Measurements from ENCODE around the gene ATPAF2.

ATPAF2 gene

GRCh38 chr17:17988427-17988945, 50.5 kb downstream of the ATPAF2 start:
- no peak for DNase-seq (ENCODE audit: low read depth)
- TF ChIP-seq CTCF (IDR thresholded peaks at IDR 0.05; ENCODE audit: insufficient read depth, low read depth, low read length, missing control alignments): no peak

GRCh38 chr17:17987901-17988300, 51.1 kb downstream of the ATPAF2 start:
- no peak for DNase-seq (ENCODE audit: low read depth)
- no peak for TF ChIP-seq CTCF (IDR thresholded peaks at IDR 0.05; ENCODE audit: insufficient read depth, low read depth, low read length, missing control alignments)

More at GRCh38 chr17:17988427-17988945, 50.5 kb downstream of the ATPAF2 start:
- no peak overlapping the region for H3K4me3 ChIP-seq (ENCODE audit: low read length)

GRCh38 chr17:17987187-17987896, 51.6 kb downstream of the ATPAF2 start:
- no peak for TF ChIP-seq CTCF (IDR thresholded peaks at IDR 0.05; ENCODE audit: insufficient read depth, low read depth, low read length, missing control alignments)
- no peak for DNase-seq (ENCODE audit: low read depth)
- no peak overlapping the region for H3K4me3 ChIP-seq (ENCODE audit: low read length)

More at GRCh38 chr17:17987901-17988300, 51.1 kb downstream of the ATPAF2 start:
- no peak overlapping the region for H3K4me3 ChIP-seq (ENCODE audit: low read length)

GRCh38 chr17:17985555-17985954, 53.4 kb downstream of the ATPAF2 start:
- no peak for TF ChIP-seq CTCF (IDR thresholded peaks at IDR 0.05; ENCODE audit: insufficient read depth, low read depth, low read length, missing control alignments)
- H3K4me3 ChIP-seq (ENCODE audit: low read length): no peak overlapping the region
- DNase-seq (ENCODE audit: low read depth): no peak

GRCh38 chr17:17985153-17985552, 53.8 kb downstream of the ATPAF2 start:
- no peak for TF ChIP-seq CTCF (IDR thresholded peaks at IDR 0.05; ENCODE audit: insufficient read depth, low read depth, low read length, missing control alignments)
- DNase-seq (ENCODE audit: low read depth): no peak
- H3K4me3 ChIP-seq (ENCODE audit: low read length): no peak overlapping the region

GRCh38 chr17:17983776-17984175, 55.2 kb downstream of the ATPAF2 start:
- DNase-seq (ENCODE audit: low read depth): no peak
- H3K4me3 ChIP-seq (ENCODE audit: low read length): no peak overlapping the region
- TF ChIP-seq CTCF (IDR thresholded peaks at IDR 0.05; ENCODE audit: insufficient read depth, low read depth, low read length, missing control alignments): no peak

GRCh38 chr17:17983376-17983775, 55.6 kb downstream of the ATPAF2 start:
- no peak for TF ChIP-seq CTCF (IDR thresholded peaks at IDR 0.05; ENCODE audit: insufficient read depth, low read depth, low read length, missing control alignments)
- H3K4me3 ChIP-seq (ENCODE audit: low read length): no peak overlapping the region
- DNase-seq (ENCODE audit: low read depth): no peak

Measured in epithelial cell of esophagus (primary cell).